HAP-1 (cell line): Measurements from ENCODE around the gene MITF.

Experiments
- DNase-seq, 2 experiments: peaks; one replicate each; pipeline ENCODE4 v3.0.0-alpha.2; 2016 to 2020; ENCODE audit warnings: low spot score in 2 of 2
- H3K27me3 ChIP-seq: fragments of 250-450 bp; sonication (Bioruptor Pico); 2 replicates; pipeline ENCODE4 v1.5.1; 2020; ENCODE audit warnings: low read depth, mild to moderate bottlenecking, moderate library complexity
- H3K36me3 ChIP-seq: fragments of 250-450 bp; sonication (Bioruptor Pico); replicated peaks from 2 replicates; pipeline ENCODE4 v1.5.1; 2020; ENCODE audit warnings: mild to moderate bottlenecking
- H3K4me1 ChIP-seq: fragments of 250-450 bp; sonication (Bioruptor Pico); 2 replicates; pipeline ENCODE4 v1.5.1; 2020; ENCODE audit warnings: mild to moderate bottlenecking
- H3K4me3 ChIP-seq: fragments of 250-450 bp; sonication (Bioruptor Pico); 2 replicates; pipeline ENCODE4 v1.5.1; 2020; ENCODE audit warnings: mild to moderate bottlenecking, moderate library complexity
- H3K9me3 ChIP-seq: fragments of 250-450 bp; sonication (Bioruptor Pico); 2 replicates; pipeline ENCODE4 v1.5.1; 2020; ENCODE audit warnings: mild to moderate bottlenecking, moderate library complexity
- in situ Hi-C: fragments of 300-500 bp; cut with MboI; formaldehyde crosslinking; loops from 3 replicates; pipeline ENCODE4 v1.14.3; 2020; ENCODE audit warnings: low sequenced_read_pairs, inconsistent platforms, mixed read lengths

Gene MITF

GRCh38 chr3:69738315-69738714, 949 bp upstream of the MITF start:
- in situ Hi-C loops, result no loop called here
- Histone ChIP-seq H3K4me1 (peaks cover 3% of the 10 kb centered on the region; the same call in 1 of the 2 replicates), H3K36me3 (no peaks in the 10 kb centered on the region), H3K27me3 (no peaks in the 10 kb centered on the region; the same call in 1 of the 2 replicates), H3K9me3 (no peaks in the 10 kb centered on the region), H3K4me3 (peak overlapping the region; percentile 68)
- no peak for DNase-seq

GRCh38 chr3:69738859-69739203, 433 bp upstream of the MITF start:
- Histone ChIP-seq H3K27me3 (no peaks in the 10 kb centered on the region; the same call in 1 of the 2 replicates), H3K36me3 (no peaks in the 10 kb centered on the region), H3K4me3 (peak overlapping the region; percentile 68), H3K9me3 (no peaks in the 10 kb centered on the region), H3K4me1 (peaks cover 3% of the 10 kb centered on the region; the same call in 1 of the 2 replicates)
- DNase-seq, result no peak
- in situ Hi-C loops, result no loop called here

GRCh38 chr3:69740103-69741021, 1.1 kb downstream of the MITF start:
- no peaks in the 10 kb centered on the region; the same call in 1 of the 2 replicates for H3K27me3 ChIP-seq
- H3K36me3 ChIP-seq, result no peaks in the 10 kb centered on the region
- DNase-seq, result peak; percentile 10 to 65
- H3K4me3 ChIP-seq, result peak overlapping the region; percentile 68
- H3K9me3 ChIP-seq, result no peaks in the 10 kb centered on the region
- H3K4me1 ChIP-seq, result peaks cover 3% of the 10 kb centered on the region; the same call in 1 of the 2 replicates
- in situ Hi-C loops, result no loop called here

- Histone ChIP-seq H3K36me3 (no peaks in the 10 kb centered on the region), H3K9me3 (no peaks in the 10 kb centered on the region), H3K27me3 (no peaks in the 10 kb centered on the region), H3K4me3 (no peak overlapping the region), H3K4me1 (peaks cover 3% of the 10 kb centered on the region; the same call in 1 of the 2 replicates)
- in situ Hi-C loops, result no loop called here
- no peak for DNase-seq
Observed at GRCh38 chr3:69741032-69741767, 1.9 kb downstream of the MITF start.

- Histone ChIP-seq H3K4me1 (peaks cover 4% of the 10 kb centered on the region), H3K9me3 (no peaks in the 10 kb centered on the region), H3K4me3 (no peak overlapping the region), H3K36me3 (no peaks in the 10 kb centered on the region), H3K27me3 (no peaks in the 10 kb centered on the region)
- DNase-seq, result no peak
- in situ Hi-C loops, result no loop called here
Observed at GRCh38 chr3:69742391-69742790, 3.1 kb downstream of the MITF start.

GRCh38 chr3:69743975-69744906, 5.0 kb downstream of the MITF start:
- DNase-seq, result no peak
- no peaks in the 10 kb centered on the region for H3K36me3 ChIP-seq
- no peaks in the 10 kb centered on the region for H3K27me3 ChIP-seq
- in situ Hi-C loops, result no loop called here
- H3K4me3 ChIP-seq, result no peak overlapping the region
- H3K9me3 ChIP-seq, result no peaks in the 10 kb centered on the region
- H3K4me1 ChIP-seq, result peaks cover 7% of the 10 kb centered on the region

GRCh38 chr3:69745505-69745904, 6.2 kb downstream of the MITF start:
- in situ Hi-C loops, result no loop called here

GRCh38 chr3:69746119-69746518, 6.9 kb downstream of the MITF start:
- H3K4me3 ChIP-seq, result no peak overlapping the region
- no peak for DNase-seq
- in situ Hi-C loops, result no loop called here
- H3K4me1 ChIP-seq, result peaks cover 7% of the 10 kb centered on the region
- H3K9me3 ChIP-seq, result no peaks in the 10 kb centered on the region
- H3K27me3 ChIP-seq, result no peaks in the 10 kb centered on the region
- H3K36me3 ChIP-seq, result no peaks in the 10 kb centered on the region

More at GRCh38 chr3:69745505-69745904, 6.2 kb downstream of the MITF start:
- H3K4me3 ChIP-seq, result no peak overlapping the region
- H3K36me3 ChIP-seq, result no peaks in the 10 kb centered on the region
- no peaks in the 10 kb centered on the region for H3K9me3 ChIP-seq
- H3K4me1 ChIP-seq, result peaks cover 7% of the 10 kb centered on the region
- no peaks in the 10 kb centered on the region for H3K27me3 ChIP-seq
- no peak for DNase-seq

- no peaks in the 10 kb centered on the region for H3K9me3 ChIP-seq
- no peak for DNase-seq
- no peak overlapping the region for H3K4me3 ChIP-seq
- H3K4me1 ChIP-seq, result peaks cover 7% of the 10 kb centered on the region
- in situ Hi-C loops, result no loop called here
- H3K36me3 ChIP-seq, result no peaks in the 10 kb centered on the region
- H3K27me3 ChIP-seq, result no peaks in the 10 kb centered on the region
Observed at GRCh38 chr3:69747511-69748258, 8.4 kb downstream of the MITF start.

GRCh38 chr3:69748503-69748902, 9.2 kb downstream of the MITF start:
- Histone ChIP-seq H3K27me3 (no peaks in the 10 kb centered on the region), H3K9me3 (no peaks in the 10 kb centered on the region), H3K4me1 (peaks cover 7% of the 10 kb centered on the region), H3K4me3 (no peak overlapping the region), H3K36me3 (no peaks in the 10 kb centered on the region)
- in situ Hi-C loops, result no loop called here
- no peak for DNase-seq

- H3K36me3 ChIP-seq, result no peaks in the 10 kb centered on the region
- no peaks in the 10 kb centered on the region for H3K9me3 ChIP-seq
- peaks cover 7% of the 10 kb centered on the region for H3K4me1 ChIP-seq
- no peaks in the 10 kb centered on the region for H3K27me3 ChIP-seq
- H3K4me3 ChIP-seq, result no peak overlapping the region
- in situ Hi-C loops, result no loop called here
- no peak for DNase-seq
Observed at GRCh38 chr3:69749461-69749860, 10.2 kb downstream of the MITF start.

GRCh38 chr3:69750549-69750948, 11.3 kb downstream of the MITF start:
- H3K27me3 ChIP-seq, result no peaks in the 10 kb centered on the region
- peaks cover 7% of the 10 kb centered on the region for H3K4me1 ChIP-seq
- in situ Hi-C loops, result no loop called here
- DNase-seq, result no peak
- H3K36me3 ChIP-seq, result no peaks in the 10 kb centered on the region
- no peaks in the 10 kb centered on the region for H3K9me3 ChIP-seq
- H3K4me3 ChIP-seq, result no peak overlapping the region

GRCh38 chr3:69751074-69751476, 11.8 kb downstream of the MITF start:
- Histone ChIP-seq H3K9me3 (no peaks in the 10 kb centered on the region), H3K4me3 (no peak overlapping the region)
- in situ Hi-C loops, result no loop called here

More at GRCh38 chr3:69751074-69751476, 11.8 kb downstream of the MITF start:
- no peaks in the 10 kb centered on the region for H3K27me3 ChIP-seq
- H3K4me1 ChIP-seq, result peaks cover 7% of the 10 kb centered on the region
- DNase-seq, result no peak
- no peaks in the 10 kb centered on the region for H3K36me3 ChIP-seq
